Neural crest cell (in vitro differentiated cells): Measurements from ENCODE around the gene ANKHD1. TPM values are rescaled to one million over a fixed set of nuclear protein-coding genes. Genes with fewer than 3 reads are reported as not detected.
"Not testable (repeated sequence)": the region's sequence is repeated elsewhere in the genome, so short reads cannot be mapped to it uniquely, and the experiment has no call there.

Source experiments
- DNase-seq: peaks from one replicate; pipeline ENCODE4 v3.0.0; 2021; ENCODE audit warnings: low read depth, mixed read lengths, low spot score
- H3K27ac Mint-ChIP-seq: one replicate; pipeline ENCODE4 v1.8.0; 2021; ENCODE audit warnings: mild to moderate bottlenecking, mixed read lengths; ENCODE audit not compliant: unreplicated experiment
- H3K27me3 Mint-ChIP-seq: 2 replicates; pipeline ENCODE4 v1.8.0; 2021; ENCODE audit warnings: low read depth, mild to moderate bottlenecking, mixed read lengths
- H3K36me3 Mint-ChIP-seq: 2 replicates; pipeline ENCODE4 v1.8.0; 2021; ENCODE audit warnings: low read depth, mild to moderate bottlenecking, mixed read lengths
- H3K4me1 Mint-ChIP-seq: 2 replicates; pipeline ENCODE4 v1.8.0; 2021; ENCODE audit warnings: mixed read lengths
- H3K4me3 Mint-ChIP-seq: one replicate; pipeline ENCODE4 v1.8.0; 2021; ENCODE audit warnings: mild to moderate bottlenecking, mixed read lengths
- H3K9me3 Mint-ChIP-seq: 2 replicates; pipeline ENCODE4 v1.8.0; 2021; ENCODE audit warnings: mixed read lengths
- CTCF ChIP-seq: fragments of 200-600 bp; sonication (generic); conservative IDR thresholded peaks from 2 replicates; pipeline ENCODE4 v1.5.0; 2021; ENCODE audit warnings: antibody characterized with exemption, mild to moderate bottlenecking
- total RNA-seq: library from RNA; stranded (reverse); gene quantifications from 2 replicates; pipeline ENCODE4 v1.2.1, GENCODE V29; 2021

ANKHD1 gene
- total RNA-seq, 1 donor from 2014 or later = 152 TPM

GRCh38 chr5:140571105-140571504 is 169.5 kb downstream of the ANKHD1 start:
- Mint-ChIP-seq H3K4me1 (peaks cover under 1% of the 10 kb centered on the region), H3K27ac (no peak overlapping the region)

GRCh38 chr5:140573683-140574082 is 172.1 kb downstream of the ANKHD1 start:
- H3K4me1 Mint-ChIP-seq = peaks cover 11% of the 10 kb centered on the region
- no peak for DNase-seq
- H3K27ac Mint-ChIP-seq = no peak overlapping the region
- no peaks in the 10 kb centered on the region for H3K27me3 Mint-ChIP-seq
- H3K36me3 Mint-ChIP-seq = no peaks in the 10 kb centered on the region
- no peak for TF ChIP-seq CTCF
- H3K4me3 Mint-ChIP-seq = no peak overlapping the region
- H3K9me3 Mint-ChIP-seq = no peaks in the 10 kb centered on the region

More at GRCh38 chr5:140571105-140571504, 169.5 kb downstream of the ANKHD1 start:
- no peak for TF ChIP-seq CTCF
- peaks cover 3% of the 10 kb centered on the region for H3K36me3 Mint-ChIP-seq
- H3K9me3 Mint-ChIP-seq = no peaks in the 10 kb centered on the region
- DNase-seq = no peak
- H3K27me3 Mint-ChIP-seq = no peaks in the 10 kb centered on the region
- H3K4me3 Mint-ChIP-seq = peak overlapping the region; percentile 44

GRCh38 chr5:140574165-140574564 is 172.5 kb downstream of the ANKHD1 start:
- Mint-ChIP-seq H3K4me1 (peaks cover 11% of the 10 kb centered on the region), H3K27ac (no peak overlapping the region), H3K36me3 (no peaks in the 10 kb centered on the region), H3K9me3 (no peaks in the 10 kb centered on the region), H3K27me3 (no peaks in the 10 kb centered on the region), H3K4me3 (no peak overlapping the region)
- DNase-seq = no peak
- TF ChIP-seq CTCF = no peak

GRCh38 chr5:140575309-140575708 is 173.7 kb downstream of the ANKHD1 start:
- Mint-ChIP-seq H3K27me3 (peaks cover 2% of the 10 kb centered on the region), H3K4me1 (peaks cover 11% of the 10 kb centered on the region), H3K36me3 (no peaks in the 10 kb centered on the region), H3K27ac (no peak overlapping the region), H3K9me3 (no peaks in the 10 kb centered on the region), H3K4me3 (no peak overlapping the region)
- no peak for DNase-seq
- peak; percentile 23 for TF ChIP-seq CTCF

GRCh38 chr5:140576776-140577201 is 175.2 kb downstream of the ANKHD1 start:
- Mint-ChIP-seq H3K27me3 (peaks cover 14% of the 10 kb centered on the region), H3K27ac (peak overlapping the region; percentile 31), H3K4me3 (no peak overlapping the region), H3K4me1 (peaks cover 11% of the 10 kb centered on the region), H3K36me3 (no peaks in the 10 kb centered on the region), H3K9me3 (no peaks in the 10 kb centered on the region)
- no peak for TF ChIP-seq CTCF
- no peak for DNase-seq

- not testable (repeated sequence) for H3K4me3 Mint-ChIP-seq
- H3K4me1 Mint-ChIP-seq = peaks cover 11% of the 10 kb centered on the region
Observed at GRCh38 chr5:140579188-140579747, 177.6 kb downstream of the ANKHD1 start.

More at GRCh38 chr5:140579188-140579747, 177.6 kb downstream of the ANKHD1 start:
- DNase-seq, H3K9me3 Mint-ChIP-seq, H3K36me3 Mint-ChIP-seq, H3K27ac Mint-ChIP-seq: not testable (repeated sequence)
- H3K27me3 Mint-ChIP-seq = peaks cover 28% of the 10 kb centered on the region
